NCI-H82 (cell line): ENCODE measurements around the gene DBNDD1.
"Not testable (repeated sequence)": the region's sequence is repeated elsewhere in the genome, so short reads cannot be mapped to it uniquely, and the experiment has no call there.

Source experiments
- DNase-seq: peaks from one replicate; lab custom pipeline; 2025; lab: John Stamatoyannopoulos, UW

Gene DBNDD1

GRCh38 chr16:89988951-89989350 is 30.3 kb downstream of the DBNDD1 start:
- no peak for DNase-seq

- DNase-seq, result no peak
These were observed 32.1 kb downstream of the DBNDD1 start for GRCh38 chr16:89987169-89987568.

GRCh38 chr16:89986600-89986999 is 32.7 kb downstream of the DBNDD1 start:
- no peak for DNase-seq

GRCh38 chr16:89985219-89985618 is 34.0 kb downstream of the DBNDD1 start:
- no peak for DNase-seq

DNA sequence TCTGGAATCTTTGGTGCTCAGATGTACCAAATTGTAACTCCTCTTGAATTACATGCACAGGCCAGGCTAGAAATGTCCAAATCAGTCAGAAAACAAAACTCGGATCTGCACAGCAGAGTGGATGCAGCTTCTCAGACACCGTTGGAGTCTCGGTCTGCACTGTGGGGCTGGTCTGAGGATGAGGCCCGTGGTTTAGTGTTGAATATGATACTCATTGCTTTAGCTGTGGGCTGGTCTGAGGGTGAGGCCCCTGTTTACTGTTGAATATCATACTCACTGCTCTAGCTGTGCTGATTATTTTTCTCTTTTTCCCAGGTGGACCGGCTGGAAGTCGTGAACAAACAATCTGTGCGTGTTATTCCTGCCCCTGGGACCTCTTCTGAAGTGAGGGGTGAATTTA is 35.0 kb downstream of the DBNDD1 start:
- DNase-seq, result no peak

DNA sequence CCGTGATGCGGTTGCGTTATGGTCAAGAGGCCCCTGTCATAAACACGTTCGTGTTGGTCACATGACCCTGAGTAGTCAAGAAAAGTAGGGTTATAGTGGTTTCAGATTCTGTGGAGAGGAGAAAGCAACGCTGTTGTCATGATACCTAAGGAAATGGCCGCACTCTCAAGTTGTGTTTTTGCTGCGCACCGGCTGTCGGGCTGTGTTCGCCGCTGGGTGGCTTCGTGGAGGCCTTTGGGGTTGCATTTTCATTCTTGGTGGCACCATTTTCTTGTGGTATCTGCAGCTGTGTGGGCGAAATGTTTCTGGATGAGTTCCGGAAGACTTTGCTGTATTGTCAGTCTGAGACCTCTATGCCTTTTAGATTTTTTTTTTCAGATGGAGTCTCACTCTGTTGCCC is 35.7 kb downstream of the DBNDD1 start:
- DNase-seq, result no peak

DNA sequence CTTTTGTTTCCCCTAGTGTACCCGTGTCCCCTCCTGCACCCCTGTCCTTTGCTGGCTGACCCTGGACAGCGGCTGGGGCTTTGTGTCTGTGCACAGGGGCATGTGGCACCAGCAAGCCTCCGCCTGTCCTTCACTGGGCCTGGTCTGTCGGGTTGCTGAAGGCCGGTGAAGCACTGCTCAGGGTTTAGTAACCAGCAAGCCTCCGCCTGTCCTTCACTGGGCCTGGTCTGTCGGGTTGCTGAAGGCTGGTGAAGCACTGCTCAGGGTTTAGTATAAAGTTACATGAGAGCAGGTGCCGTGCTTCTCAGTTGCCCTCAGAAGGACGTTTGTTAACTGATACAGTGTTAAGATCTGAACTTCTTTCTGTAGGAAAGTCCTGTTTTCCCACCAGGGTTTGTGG is 36.9 kb downstream of the DBNDD1 start:
- DNase-seq, result no peak

- no peak for DNase-seq
These were observed 37.8 kb downstream of the DBNDD1 start for GRCh38 chr16:89981414-89981813.

DNA sequence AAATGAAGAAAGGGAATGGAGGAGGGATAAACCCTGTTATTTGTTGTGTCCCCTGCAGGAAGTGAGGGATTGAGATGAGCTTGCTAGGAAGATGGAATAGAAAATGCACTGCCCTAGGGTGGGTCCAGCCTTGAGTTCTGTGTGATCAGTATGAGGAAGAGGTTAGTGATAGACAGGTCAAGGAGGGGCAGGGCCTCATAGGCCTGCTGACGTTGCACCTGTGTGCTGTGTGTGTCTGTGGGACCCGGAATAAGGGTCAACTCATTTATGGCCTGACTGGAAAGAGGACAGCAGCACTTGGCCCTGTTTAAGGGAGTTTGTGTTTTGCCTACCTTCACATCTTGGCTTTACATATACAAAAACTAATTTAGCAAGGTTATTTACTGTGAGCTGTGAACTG is 44.4 kb downstream of the DBNDD1 start:
- no peak for DNase-seq

- DNase-seq, result no peak
These were observed 45.5 kb downstream of the DBNDD1 start for GRCh38 chr16:89973654-89974335.

GRCh38 chr16:89973235-89973634 is 46.0 kb downstream of the DBNDD1 start:
- DNase-seq, result no peak

DNA sequence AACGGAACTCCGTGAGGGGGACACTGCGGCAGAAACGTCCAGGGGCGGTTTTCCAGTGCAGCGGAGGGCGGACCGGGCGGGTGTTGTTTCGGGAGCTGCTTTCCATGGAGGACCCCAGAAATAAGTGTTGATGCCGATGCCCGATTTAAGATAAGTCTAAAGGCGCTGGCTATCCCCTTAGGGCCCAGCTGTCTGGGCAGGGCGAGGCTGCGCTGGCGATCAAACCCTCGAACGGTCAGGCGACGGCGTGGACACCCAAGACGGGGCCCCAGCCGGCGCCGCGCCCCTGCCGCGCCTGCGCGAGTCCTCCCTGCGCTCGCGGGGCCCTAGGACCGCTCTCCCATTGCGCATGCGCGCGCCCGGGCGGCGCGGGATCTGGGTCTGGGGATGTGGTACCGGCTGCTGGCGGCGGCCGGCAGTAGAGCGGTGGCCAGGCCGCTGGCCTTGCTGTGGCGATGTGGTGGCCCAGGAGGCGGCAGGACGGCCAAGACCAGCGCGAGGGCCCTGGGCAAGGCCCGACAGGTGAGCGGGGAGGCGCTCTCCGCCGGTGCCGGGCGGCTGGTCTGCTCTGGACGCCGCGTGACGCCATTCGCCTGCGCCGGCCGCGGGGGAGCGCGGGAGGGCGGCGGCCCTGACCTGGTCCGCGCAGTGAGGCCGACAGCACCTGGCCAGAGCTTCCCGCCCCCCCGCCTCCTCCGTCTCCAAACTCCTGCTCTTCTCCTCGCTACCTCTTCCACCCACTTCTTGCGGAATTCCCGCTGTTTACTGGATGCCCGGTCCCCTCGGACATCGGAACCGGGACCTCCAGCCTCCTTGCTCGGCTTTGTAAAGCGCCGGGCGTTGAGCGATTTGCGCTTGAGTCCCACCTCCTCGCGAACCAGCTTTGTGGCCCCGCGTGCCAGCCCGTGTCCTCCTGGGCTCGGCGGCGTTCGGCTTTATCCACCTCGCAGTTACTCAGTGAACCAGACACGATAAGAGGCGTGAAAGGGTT is 46.7 kb downstream of the DBNDD1 start:
- DNase-seq, result peak; percentile 95

GRCh38 chr16:89971495-89972243 is 47.6 kb downstream of the DBNDD1 start:
- DNase-seq, result no peak

- no peak for DNase-seq
These were observed 49.4 kb downstream of the DBNDD1 start for GRCh38 chr16:89969741-89970410.

DNA sequence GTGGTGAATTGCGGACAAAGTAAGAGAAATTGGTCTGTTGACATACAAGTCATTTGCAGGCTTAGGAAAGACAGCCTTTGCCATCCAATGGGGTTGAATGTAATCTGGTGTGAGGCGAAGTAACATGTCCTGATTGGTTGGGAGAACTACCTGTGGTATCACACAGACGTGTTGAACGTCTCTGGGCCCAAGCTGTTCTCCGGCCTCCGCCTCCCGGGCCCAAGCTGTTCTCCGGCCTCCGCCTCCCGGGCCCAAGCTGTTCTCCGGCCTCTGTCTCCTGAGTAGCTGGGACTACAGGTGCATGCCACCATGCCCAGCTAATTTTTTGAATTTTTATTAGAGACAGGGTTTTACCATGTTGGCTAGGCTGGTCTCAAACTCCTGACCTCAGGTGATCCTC is 51.2 kb downstream of the DBNDD1 start:
- not testable (repeated sequence) for DNase-seq

DNA sequence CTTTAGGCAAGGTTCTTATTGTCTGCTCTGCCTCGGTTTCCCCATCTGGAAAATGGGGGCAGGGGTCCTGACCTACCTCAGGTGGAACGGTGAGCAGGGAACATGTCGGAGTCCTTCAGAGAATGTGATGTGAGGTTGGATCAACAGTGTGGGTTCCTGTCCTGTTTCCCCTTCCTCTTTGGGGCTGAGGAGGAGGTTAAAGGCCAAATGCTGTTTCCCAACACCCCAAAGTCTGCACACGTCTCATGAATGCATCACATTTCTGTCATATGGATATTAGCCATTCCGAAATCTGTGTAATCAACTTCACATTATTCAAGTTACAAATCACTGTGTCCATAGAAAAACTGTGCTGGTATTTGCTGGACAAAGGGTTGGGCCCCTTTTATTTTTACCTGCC is 51.8 kb downstream of the DBNDD1 start:
- DNase-seq, result not testable (repeated sequence)

DNA sequence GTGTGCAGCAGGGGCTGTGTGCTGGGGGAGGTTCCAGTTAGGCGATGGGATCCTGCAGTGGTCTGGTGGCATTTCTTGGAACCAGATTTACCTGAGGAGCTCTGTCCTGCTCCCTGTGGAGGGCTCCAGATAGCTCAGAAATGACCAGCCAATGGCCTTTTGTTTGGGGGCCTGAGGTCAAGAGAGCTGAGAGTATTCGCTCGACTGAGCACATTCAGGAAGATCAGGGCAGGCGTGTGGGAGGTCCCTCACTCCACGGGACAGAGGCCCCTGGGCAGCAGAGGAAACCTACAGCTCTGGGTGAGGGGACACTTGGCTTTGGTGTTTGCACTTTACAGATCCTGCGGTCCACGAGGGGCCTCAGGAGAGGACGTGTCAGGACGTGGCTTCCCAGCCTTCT is 52.5 kb downstream of the DBNDD1 start:
- DNase-seq, result no peak

- no peak for DNase-seq
These were observed 53.6 kb downstream of the DBNDD1 start for GRCh38 chr16:89965447-89966225.

DNA sequence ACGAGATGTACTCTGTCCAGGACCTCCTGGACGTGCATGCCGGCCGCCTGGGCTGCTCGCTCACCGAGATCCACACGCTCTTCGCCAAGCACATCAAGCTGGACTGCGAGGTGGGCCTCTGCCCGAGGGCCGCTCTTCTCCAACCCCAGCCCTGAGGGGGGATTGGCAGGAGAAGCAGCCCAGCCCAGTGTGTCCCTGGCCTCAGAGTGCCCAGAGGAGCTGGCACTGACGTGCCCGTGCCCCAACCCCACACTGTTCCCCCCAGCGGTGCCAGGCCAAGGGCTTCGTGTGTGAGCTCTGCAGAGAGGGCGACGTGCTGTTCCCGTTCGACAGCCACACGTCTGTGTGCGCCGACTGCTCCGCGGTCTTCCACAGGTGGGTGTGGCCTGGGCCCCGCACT is 55.1 kb downstream of the DBNDD1 start:
- DNase-seq, result no peak

GRCh38 chr16:89962754-89963498 is 56.3 kb downstream of the DBNDD1 start:
- DNase-seq, result no peak
